SHP77 (cell line): ENCODE measurements around the gene PCDHGA9.
"Not testable (repeated sequence)": the region's sequence is repeated elsewhere in the genome, so short reads cannot be mapped to it uniquely, and the experiment has no call there.

Experiments
- DNase-seq, 2 experiments: peaks; one replicate each; lab custom pipeline; 2025; lab: John Stamatoyannopoulos, UW

Gene PCDHGA9

DNA sequence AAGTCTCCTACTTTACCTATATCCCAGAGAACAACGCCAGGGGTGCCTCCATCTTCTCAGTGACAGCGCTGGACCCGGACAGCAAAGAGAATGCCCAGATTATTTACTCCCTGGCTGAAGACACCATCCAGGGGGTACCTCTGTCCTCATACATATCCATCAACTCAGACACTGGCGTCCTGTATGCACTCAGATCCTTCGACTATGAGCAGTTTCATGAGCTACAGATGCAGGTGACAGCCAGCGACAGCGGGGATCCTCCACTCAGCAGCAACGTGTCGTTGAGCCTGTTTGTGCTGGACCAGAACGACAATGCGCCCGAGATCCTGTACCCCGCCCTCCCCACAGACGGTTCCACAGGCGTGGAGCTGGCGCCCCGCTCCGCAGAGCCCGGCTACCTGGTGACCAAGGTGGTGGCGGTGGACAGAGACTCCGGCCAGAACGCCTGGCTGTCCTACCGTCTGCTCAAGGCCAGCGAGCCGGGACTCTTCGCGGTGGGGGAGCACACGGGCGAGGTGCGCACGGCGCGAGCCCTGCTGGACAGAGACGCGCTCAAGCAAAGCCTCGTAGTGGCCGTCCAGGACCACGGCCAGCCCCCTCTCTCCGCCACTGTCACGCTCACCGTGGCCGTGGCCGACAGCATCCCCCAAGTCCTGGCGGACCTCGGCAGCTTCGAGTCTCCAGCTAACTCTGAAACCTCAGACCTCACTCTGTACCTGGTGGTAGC lies 12.1 kb downstream of the PCDHGA9 start:
- not testable (repeated sequence) for DNase-seq

DNA sequence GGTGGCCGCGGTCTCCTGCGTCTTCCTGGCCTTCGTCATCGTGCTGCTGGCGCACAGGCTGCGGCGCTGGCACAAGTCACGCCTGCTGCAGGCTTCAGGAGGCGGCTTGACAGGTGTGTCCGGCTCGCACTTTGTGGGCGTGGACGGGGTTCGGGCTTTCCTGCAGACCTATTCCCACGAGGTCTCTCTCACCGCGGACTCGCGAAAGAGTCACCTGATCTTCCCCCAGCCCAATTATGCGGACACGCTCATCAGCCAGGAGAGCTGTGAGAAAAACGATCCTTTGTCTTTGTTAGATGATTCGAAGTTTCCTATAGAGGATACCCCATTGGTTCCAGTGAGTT lies 12.7 kb downstream of the PCDHGA9 start:
- not testable (repeated sequence) for DNase-seq

DNA sequence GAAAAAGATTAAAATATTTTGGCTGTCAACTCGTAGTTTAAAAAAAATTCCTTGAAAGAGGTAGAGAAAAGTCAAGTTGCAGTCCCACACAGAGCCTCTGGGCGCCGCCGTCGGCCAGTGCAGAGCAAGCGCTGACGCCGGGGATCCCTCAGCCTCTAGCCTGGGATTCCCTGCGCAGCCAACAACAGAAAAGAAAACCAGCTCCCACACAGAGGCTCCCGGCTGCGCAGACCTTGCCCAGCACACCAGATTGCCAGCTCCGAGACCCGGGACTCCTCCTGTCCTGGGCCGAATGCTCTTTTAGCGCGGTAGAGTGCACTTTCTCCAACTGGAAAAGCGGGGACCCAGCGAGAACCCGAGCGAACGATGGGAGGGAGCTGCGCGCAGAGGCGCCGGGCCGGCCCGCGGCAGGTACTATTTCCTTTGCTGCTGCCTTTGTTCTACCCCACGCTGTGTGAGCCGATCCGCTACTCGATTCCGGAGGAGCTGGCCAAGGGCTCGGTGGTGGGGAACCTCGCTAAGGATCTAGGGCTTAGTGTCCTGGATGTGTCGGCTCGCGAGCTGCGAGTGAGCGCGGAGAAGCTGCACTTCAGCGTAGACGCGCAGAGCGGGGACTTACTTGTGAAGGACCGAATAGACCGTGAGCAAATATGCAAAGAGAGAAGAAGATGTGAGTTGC lies 15.1 kb downstream of the PCDHGA9 start, which contains the start of gene PCDHGB7:
Gene PCDHGB7, plus strand, starts transcription at position 184 of the 679 bp plus-strand sequence. Its CDS starts 183 bp downstream, at position 367.
- peak; percentile 9 to 31 for DNase-seq

DNA sequence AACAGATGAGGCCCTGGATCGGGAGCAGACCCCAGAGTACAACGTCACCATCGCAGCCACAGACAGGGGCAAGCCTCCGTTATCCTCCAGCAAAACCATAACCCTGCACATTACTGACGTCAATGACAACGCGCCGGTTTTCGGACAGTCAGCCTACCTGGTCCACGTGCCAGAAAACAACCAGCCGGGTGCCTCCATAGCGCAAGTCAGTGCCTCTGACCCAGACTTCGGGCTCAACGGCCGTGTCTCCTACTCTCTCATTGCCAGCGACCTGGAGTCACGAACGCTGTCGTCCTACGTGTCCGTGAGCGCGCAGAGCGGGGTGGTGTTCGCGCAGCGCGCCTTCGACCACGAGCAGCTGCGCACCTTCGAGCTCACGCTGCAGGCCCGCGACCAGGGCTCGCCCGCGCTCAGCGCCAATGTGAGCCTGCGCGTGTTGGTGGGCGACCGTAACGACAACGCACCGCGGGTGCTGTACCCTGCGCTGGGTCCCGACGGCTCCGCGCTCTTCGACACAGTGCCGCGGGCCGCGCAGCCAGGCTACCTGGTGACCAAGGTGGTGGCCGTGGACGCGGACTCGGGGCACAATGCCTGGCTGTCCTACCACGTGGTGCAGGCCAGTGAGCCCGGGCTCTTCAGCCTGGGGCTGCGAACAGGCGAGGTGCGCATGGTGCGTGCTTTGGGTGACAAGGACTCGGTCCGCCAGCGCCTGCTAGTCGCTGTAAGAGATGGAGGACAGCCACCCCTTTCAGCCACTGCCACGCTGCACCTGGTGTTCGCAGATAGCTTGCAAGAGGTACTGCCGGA lies 16.7 kb downstream of the PCDHGA9 start:
- no peak for DNase-seq

DNA sequence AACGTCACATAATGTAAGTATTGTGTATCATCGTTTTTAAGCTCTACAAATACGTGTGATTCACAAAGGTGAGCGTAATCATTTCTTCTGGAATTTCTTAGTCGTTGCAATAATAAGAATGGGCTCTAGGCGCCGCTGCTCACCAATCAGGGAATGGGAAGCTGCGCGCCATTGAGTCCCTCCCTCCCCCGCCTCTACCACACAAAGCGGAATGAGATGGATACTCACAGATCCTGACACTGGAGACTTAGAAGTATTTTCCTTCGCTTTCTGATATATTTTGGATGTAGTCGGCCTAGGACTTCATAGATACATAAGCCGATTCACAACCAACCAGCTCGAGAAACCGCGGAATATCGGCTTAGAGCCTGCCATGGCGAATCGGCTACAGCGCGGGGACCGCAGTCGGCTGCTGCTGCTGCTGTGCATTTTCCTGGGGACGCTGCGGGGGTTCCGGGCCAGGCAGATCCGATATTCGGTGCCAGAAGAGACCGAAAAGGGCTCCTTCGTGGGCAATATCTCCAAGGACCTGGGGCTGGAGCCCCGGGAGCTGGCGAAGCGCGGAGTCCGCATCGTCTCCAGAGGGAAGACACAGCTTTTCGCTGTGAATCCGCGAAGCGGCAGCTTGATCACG lies 18.4 kb downstream of the PCDHGA9 start, which contains the start of gene PCDHGA11:
Gene PCDHGA11, plus strand, starts transcription at position 197 of the 634 bp plus-strand sequence. Its CDS starts 177 bp downstream, at position 374.
- DNase-seq = no peak

DNA sequence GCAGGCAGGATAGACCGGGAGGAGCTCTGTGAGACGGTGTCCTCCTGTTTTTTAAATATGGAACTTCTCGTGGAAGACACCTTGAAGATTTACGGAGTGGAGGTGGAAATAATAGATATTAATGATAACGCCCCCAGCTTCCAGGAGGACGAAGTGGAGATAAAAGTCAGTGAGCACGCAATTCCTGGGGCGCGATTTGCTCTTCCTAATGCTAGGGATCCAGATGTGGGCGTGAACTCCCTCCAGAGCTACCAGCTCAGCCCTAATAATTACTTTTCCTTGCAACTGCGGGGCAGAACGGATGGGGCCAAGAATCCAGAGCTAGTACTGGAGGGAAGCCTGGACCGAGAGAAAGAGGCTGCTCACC lies 18.9 kb downstream of the PCDHGA9 start:
- DNase-seq = no peak

DNA sequence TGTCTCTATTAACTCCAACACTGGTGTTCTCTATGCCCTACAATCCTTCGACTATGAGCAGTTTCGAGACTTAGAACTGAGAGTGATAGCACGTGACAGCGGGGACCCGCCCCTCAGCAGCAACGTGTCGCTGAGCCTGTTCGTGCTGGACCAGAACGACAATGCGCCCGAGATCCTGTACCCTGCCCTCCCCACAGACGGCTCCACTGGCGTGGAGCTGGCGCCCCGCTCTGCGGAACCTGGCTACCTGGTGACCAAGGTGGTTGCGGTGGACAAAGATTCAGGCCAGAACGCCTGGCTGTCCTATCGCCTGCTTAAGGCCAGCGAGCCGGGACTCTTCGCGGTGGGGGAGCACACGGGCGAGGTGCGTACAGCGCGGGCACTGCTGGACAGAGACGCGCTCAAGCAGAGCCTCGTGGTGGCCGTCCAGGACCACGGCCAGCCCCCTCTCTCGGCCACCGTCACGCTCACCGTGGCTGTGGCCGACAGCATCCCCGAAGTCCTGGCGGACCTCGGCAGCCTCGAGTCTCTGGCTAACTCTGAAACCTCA lies 20.2 kb downstream of the PCDHGA9 start:
- no peak for DNase-seq

DNA sequence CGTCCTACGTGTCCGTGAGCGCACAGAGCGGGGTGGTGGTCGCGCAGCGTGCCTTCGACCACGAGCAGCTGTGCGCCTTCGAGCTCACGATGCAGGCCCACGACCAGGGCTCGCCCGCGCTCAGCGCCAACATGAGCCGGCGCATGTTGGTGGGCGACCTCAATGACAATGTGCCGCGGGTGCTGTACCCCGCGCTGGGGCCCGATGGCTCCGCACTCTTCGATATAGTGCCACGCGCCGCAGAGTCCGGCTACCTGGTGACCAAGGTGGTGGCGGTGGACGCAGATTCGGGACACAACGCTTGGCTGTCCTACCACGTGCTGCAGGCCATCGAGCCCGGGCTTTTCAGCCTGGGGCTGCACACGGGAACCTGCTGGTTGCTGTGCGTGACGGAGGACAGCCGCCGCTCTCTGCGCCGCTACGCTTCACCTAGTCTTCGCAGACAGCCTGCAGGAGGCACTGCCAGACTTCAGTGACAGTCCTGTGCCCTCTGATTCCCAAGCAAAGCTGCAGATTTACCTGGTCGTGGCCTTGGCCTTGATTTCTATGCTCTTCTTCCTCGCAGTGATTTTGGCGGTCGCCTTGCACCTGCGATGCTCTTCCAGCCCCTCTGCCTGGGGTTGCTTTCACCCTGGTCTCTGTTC lies 25.3 kb downstream of the PCDHGA9 start:
- no peak for DNase-seq

DNA sequence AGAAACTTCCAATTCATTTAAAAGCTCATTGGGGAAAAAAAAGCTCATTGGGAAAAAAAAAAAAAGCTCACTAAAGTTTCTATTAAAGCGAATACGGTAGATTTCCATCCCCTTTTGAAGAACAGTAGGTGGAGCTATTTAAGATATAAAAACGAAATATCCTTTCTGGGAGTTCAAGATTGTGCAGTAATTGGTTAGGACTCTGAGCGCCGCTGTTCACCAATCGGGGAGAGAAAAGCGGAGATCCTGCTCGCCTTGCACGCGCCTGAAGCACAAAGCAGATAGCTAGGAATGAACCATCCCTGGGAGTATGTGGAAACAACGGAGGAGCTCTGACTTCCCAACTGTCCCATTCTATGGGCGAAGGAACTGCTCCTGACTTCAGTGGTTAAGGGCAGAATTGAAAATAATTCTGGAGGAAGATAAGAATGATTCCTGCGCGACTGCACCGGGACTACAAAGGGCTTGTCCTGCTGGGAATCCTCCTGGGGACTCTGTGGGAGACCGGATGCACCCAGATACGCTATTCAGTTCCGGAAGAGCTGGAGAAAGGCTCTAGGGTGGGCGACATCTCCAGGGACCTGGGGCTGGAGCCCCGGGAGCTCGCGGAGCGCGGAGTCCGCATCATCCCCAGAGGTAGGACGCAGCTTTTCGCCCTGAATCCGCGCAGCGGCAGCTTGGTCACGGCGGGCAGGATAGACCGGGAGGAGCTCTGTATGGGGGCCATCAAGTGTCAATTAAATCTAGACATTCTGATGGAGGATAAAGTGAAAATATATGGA lies 27.9 kb downstream of the PCDHGA9 start, which contains the start of gene PCDHGA12:
Gene PCDHGA12, plus strand, starts transcription at position 176 of the 782 bp plus-strand sequence. Its CDS starts 253 bp downstream, at position 429.
- no peak for DNase-seq

DNA sequence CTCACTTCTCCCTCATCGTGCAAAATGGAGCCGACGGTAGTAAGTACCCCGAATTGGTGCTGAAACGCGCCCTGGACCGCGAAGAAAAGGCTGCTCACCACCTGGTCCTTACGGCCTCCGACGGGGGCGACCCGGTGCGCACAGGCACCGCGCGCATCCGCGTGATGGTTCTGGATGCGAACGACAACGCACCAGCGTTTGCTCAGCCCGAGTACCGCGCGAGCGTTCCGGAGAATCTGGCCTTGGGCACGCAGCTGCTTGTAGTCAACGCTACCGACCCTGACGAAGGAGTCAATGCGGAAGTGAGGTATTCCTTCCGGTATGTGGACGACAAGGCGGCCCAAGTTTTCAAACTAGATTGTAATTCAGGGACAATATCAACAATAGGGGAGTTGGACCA lies 28.7 kb downstream of the PCDHGA9 start:
- DNase-seq = no peak

DNA sequence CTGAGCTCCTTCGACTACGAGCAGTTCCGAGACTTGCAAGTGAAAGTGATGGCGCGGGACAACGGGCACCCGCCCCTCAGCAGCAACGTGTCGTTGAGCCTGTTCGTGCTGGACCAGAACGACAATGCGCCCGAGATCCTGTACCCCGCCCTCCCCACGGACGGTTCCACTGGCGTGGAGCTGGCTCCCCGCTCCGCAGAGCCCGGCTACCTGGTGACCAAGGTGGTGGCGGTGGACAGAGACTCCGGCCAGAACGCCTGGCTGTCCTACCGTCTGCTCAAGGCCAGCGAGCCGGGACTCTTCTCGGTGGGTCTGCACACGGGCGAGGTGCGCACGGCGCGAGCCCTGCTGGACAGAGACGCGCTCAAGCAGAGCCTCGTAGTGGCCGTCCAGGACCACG lies 29.7 kb downstream of the PCDHGA9 start:
- not testable (repeated sequence) for DNase-seq

DNA sequence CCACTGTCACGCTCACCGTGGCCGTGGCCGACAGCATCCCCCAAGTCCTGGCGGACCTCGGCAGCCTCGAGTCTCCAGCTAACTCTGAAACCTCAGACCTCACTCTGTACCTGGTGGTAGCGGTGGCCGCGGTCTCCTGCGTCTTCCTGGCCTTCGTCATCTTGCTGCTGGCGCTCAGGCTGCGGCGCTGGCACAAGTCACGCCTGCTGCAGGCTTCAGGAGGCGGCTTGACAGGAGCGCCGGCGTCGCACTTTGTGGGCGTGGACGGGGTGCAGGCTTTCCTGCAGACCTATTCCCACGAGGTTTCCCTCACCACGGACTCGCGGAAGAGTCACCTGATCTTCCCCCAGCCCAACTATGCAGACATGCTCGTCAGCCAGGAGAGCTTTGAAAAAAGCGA lies 30.1 kb downstream of the PCDHGA9 start:
- not testable (repeated sequence) for DNase-seq

DNA sequence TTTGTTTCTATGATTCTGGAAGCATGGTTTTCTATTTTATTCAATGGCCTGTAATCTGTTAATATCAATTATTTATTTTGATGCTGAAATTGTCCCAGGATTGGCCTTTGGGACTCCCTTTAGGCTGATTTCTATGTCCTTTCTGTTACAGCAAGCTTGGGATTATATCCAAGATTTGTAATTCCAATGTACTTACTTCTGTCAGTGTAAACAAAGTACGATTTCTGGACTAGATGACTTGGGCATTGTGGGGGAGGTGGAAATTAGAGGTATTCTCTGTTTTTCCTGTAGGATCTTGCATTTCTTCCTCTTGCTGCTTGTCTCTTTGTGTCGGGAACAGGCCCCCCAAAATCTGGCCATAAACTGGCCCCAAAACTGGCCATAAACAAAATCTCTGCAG lies 31.4 kb downstream of the PCDHGA9 start:
- no peak for DNase-seq

DNA sequence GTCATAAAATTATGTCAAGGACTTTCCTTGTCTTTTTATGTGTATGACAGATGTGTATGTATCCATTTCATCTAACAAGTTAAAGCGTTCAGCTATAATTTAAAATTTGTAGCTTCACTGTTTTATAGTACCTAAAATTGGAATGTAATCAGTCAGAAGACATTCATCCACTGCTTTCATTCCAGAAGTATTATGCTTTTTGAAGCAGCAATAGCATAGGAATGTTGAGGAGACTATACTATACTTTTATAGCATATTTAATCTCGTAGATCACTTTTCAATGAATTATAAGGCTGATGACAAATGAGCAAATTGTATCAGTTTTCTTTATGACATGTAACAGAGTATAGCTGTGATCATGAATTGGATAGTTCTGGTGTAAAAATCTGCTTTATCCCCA lies 34.6 kb downstream of the PCDHGA9 start:
- DNase-seq = no peak

DNA sequence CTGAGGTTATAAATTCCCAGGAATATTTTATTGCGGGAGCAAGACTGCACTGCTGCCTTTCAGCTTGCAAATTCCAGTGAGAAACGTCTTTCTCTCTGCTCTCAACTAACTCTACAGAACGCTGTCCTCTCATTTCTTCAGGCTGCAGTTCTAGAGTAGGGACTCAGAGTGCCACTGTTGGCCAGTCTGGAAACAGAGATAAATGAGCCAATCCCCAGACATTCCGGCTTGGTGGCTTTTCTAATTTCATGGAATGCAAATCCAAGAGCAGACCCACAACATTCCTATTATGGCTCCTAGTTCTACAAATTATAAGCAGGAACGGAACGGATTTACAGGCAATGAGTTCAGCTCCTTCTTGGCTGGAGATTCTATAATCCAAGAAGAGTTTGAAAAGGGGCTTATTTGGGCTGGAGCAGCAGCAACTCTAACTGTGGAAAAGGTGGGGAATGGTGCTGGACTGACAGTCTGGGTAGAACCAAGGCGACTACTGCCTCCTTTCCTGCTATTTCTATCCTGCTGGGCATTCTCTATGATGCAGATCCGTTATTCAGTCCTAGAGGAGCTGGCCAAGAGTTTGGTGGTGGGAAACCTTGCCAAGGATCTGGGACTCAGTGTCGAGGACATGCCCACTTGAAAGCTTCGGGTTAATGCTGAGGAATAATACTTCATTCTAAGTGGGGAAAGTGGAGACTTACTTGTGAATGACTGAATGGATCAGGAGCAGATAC lies 37.0 kb downstream of the PCDHGA9 start:
- no peak for DNase-seq

DNA sequence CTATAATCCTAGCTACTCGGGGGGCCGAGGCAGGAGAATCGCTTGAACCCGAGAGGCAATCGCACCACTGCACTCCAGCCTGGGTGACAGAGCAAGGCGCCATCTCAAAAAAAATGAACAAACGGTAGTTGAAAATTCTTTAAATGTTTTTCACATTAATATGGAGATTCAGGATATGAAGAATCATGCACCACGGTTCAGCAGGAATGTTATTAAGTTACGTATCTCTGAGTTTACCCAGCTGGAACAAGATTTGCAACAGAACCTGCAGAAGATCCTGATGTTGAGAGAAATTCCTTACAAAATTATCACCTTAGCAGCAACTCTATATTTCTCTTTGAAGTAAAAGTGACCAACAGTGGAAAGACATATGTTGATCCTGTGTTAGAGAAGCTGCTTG lies 37.8 kb downstream of the PCDHGA9 start:
- DNase-seq = no peak

DNA sequence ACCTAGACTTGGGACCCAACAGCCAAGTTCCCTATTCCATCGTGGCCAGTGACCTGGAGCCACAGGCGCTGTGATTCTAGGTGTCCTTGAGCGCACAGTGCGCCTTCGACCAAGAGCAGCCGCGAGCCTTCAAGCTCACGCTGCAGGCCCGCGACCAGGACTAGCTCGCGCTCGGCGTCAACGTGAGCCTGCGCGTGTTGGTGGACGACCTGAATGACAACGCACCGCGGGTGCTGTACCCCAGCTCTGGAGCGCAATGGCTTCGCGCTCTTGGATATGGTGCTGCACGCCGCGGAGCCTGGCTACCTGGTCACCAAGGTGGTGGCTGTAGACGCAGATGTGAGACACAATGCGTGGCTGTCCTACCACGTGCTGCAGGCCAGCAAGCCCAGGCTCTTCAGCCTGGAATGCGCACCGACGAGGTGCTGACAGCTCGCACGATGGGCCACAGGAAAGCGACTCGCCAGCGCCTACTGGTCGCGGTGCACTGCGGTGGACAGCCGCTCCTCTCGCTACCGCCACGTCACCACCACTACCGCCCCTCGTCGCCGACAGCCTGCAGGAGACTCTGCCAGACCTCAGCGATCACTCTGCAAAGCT lies 39.1 kb downstream of the PCDHGA9 start:
- DNase-seq = no peak
